Activated CD4-positive, alpha-beta T cell treated with anti-CD3 and anti-CD28 coated beads for 36 hours (primary cell): ENCODE measurements around the gene PRKCZ. TPM values are rescaled to one million over a fixed set of nuclear protein-coding genes. Genes with fewer than 3 reads are reported as not detected.

Experiments used
- ATAC-seq: fragments of 200-7000 bp; cut with Tn5 transposase; one replicate; pipeline ENCODE4 v1.10.0; 2021; ENCODE audit warnings: mild to moderate bottlenecking, moderate library complexity
- CTCF ChIA-PET: fragments of 350-600 bp; sonication (Branson Sonifier 250); formaldehyde crosslinking; loops from one replicate; lab custom pipeline; 2021; ENCODE audit warnings: antibody characterized with exemption; lab: Charles Lee
- POLR2A ChIA-PET: fragments of 350-600 bp; sonication (Branson Sonifier 250); formaldehyde crosslinking; loops from one replicate; lab custom pipeline; 2021; ENCODE audit warnings: antibody characterized with exemption, inconsistent platforms; lab: Charles Lee
- DNase-seq: peaks from one replicate; pipeline ENCODE4 v3.0.0-alpha.2; 2020
- H3K27ac Mint-ChIP-seq: one replicate; pipeline ENCODE4 v1.8.0; 2021; ENCODE audit warnings: mixed read lengths
- H3K27me3 Mint-ChIP-seq: one replicate; pipeline ENCODE4 v1.8.0; 2021; ENCODE audit warnings: mixed read lengths
- H3K36me3 Mint-ChIP-seq: one replicate; pipeline ENCODE4 v1.8.0; 2021; ENCODE audit warnings: low read depth, mixed read lengths
- H3K4me1 Mint-ChIP-seq: one replicate; pipeline ENCODE4 v1.8.0; 2021; ENCODE audit warnings: mixed read lengths
- H3K4me3 Mint-ChIP-seq: one replicate; pipeline ENCODE4 v1.8.0; 2021; ENCODE audit warnings: mild to moderate bottlenecking, moderate library complexity, mixed read lengths
- H3K9me3 Mint-ChIP-seq: one replicate; pipeline ENCODE4 v1.8.0; 2021; ENCODE audit warnings: low read depth, mixed read lengths
- intact Hi-C, 2 experiments: fragments of 100-400 bp; cut with DNase I in 1 of 2; cut with micrococcal nuclease in 1 of 2; formaldehyde crosslinking; loops; one replicate each; pipeline versions ENCODE4 v1.14.2 to v1.15.1; 2022 to 2024; cut with DNase I, micrococcal nuclease
- total RNA-seq, 2 experiments: library from RNA; stranded (reverse); gene quantifications; one replicate each; pipeline ENCODE4 v1.2.3, GENCODE V29; 2021

PRKCZ gene
- total RNA-seq, 2 experiments from 2014 or later = 9.8 to 10.9 TPM

GRCh38 chr1:2204415-2205190, 154.4 kb downstream of the PRKCZ start:
- no peak overlapping the region for H3K27ac Mint-ChIP-seq
- peak overlapping the region; percentile 51 for H3K4me3 Mint-ChIP-seq
- H3K27me3 Mint-ChIP-seq = no peaks in the 10 kb centered on the region
- DNase-seq = no peak
- ATAC-seq = peak; percentile 25
- H3K36me3 Mint-ChIP-seq = no peaks in the 10 kb centered on the region
- intact Hi-C loops = loop anchor here (1.0 to 2.0 kb wide), 14 partner anchors 9 to 438 kb away; partner anchors contain the start of genes MORN1 (in 1 of the 2), PEX10 (in 1 of the 2), PRXL2B (in 1 of the 2) and RER1 (in 1 of the 2)
- CTCF ChIA-PET = interaction anchor here (1.2 to 2.4 kb wide), 3 partner anchors 10 to 187 kb away, joined by 4 to 6 read pairs (median 4); partner anchors contain the start of genes FAAP20, MORN1 and RER1
- POLR2A ChIA-PET = interaction anchor here (0.9 kb wide), 1 partner anchor 10 kb away, joined by 3 read pairs; no protein-coding TSS in a partner anchor
- H3K4me1 Mint-ChIP-seq = peaks cover 7% of the 10 kb centered on the region
- H3K9me3 Mint-ChIP-seq = no peaks in the 10 kb centered on the region

DNA sequence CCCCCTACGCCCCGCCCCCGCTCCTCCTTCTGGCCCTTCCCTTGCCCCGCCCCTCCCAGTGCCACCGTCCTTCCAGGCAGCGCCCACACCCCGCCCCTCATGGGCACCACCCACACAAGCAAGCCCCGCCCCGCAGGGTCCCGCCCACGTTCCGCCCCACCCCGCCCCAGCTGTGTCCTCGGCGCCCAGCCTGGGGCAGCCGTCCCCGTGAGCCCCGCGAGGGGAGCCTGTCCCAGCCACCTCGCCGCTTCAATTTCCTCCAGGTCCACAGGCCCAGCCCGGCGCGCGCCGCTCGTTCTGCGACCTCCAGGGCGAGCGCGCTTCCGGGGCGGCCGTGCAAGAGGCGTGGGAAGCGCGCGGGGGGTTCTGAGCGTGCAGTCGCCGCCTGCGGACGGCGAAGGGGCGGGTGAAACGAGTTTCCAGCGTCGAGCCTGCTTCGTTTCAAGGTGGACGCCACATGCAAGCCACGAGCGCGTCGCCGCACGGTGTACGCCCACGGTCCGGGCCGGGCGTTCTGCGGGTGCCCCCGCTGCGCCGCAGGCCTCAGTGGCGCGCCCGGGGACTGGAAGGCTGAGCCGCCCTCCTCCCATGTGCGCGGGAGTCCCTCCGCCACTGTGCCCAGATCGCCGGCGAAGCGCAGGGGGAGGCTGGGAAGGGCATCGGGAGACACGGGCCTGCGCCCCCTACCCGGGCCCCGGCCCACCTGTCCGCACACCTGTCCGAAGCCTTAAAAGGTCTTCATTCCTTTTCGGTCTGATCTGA, 155.2 kb downstream of the PRKCZ start:
- CTCF ChIA-PET = interaction anchor here (0.7 to 1.8 kb wide), 3 partner anchors 11 to 186 kb away, joined by 3 to 4 read pairs (median 4); partner anchors contain the start of genes FAAP20, MORN1 and RER1
- Mint-ChIP-seq H3K36me3 (no peaks in the 10 kb centered on the region), H3K27ac (no peak overlapping the region), H3K9me3 (no peaks in the 10 kb centered on the region), H3K27me3 (no peaks in the 10 kb centered on the region), H3K4me1 (peaks cover 3% of the 10 kb centered on the region), H3K4me3 (peak overlapping the region; percentile 51)
- peak; percentile 88 for ATAC-seq
- POLR2A ChIA-PET = interaction anchor here (0.9 kb wide), 1 partner anchor 10 kb away, joined by 3 read pairs; no protein-coding TSS in a partner anchor
- intact Hi-C loops = loop anchor here (1.0 to 2.0 kb wide), 14 partner anchors 10 to 437 kb away; partner anchors contain the start of genes MORN1 (in 1 of the 2), PEX10 (in 1 of the 2), PRXL2B (in 1 of the 2) and RER1 (in 1 of the 2)
- peak; percentile 98 for DNase-seq

DNA sequence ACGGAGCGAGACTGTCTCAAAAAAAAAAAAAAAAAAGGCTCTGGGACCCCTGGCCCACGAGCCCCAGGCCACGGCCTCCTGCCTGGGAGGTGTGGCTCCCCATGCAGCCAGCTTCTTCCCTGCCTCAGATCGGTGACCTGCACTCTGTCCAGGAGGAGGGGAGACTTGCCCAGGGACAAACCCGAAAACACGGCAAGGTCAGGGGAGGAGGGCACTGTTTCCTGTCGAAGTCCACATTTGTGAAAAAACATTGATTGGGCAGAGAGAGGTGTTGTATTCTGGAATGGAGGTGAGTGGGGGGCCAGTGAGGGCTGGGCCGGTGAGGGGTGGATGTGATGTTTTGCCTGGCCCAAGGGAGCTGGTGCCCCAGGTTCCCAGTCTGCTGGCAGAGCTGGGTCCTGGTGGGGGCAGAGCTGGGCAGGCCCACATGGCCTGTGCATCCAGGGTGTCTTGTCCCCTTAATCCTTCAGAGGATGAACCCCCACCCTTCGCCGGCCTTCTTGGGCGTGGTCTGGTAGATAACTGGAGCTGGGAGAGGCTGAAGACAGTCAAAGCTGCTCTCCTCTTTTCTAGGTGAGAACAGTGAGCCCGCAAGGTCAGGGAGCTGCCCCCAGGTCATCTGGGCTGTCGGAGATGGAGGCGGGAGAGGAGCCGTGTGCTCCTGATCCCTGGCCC, 156.7 kb downstream of the PRKCZ start:
- ChIA-PET POLR2A (interaction anchor here (0.6 kb wide), 2 partner anchors 40 to 184 kb away, joined by 3 read pairs; partner anchors contain the start of gene MORN1), CTCF (interaction anchor here (0.6 to 0.8 kb wide), 3 partner anchors 12 to 281 kb away, joined by 3 read pairs; partner anchors contain the start of gene FAAP20)
- ATAC-seq (no peak), DNase-seq (no peak)
- Mint-ChIP-seq H3K27me3 (no peaks in the 10 kb centered on the region), H3K36me3 (no peaks in the 10 kb centered on the region), H3K9me3 (no peaks in the 10 kb centered on the region), H3K4me1 (peaks cover 3% of the 10 kb centered on the region), H3K4me3 (no peak overlapping the region), H3K27ac (no peak overlapping the region)
- intact Hi-C loops = no loop called here

DNA sequence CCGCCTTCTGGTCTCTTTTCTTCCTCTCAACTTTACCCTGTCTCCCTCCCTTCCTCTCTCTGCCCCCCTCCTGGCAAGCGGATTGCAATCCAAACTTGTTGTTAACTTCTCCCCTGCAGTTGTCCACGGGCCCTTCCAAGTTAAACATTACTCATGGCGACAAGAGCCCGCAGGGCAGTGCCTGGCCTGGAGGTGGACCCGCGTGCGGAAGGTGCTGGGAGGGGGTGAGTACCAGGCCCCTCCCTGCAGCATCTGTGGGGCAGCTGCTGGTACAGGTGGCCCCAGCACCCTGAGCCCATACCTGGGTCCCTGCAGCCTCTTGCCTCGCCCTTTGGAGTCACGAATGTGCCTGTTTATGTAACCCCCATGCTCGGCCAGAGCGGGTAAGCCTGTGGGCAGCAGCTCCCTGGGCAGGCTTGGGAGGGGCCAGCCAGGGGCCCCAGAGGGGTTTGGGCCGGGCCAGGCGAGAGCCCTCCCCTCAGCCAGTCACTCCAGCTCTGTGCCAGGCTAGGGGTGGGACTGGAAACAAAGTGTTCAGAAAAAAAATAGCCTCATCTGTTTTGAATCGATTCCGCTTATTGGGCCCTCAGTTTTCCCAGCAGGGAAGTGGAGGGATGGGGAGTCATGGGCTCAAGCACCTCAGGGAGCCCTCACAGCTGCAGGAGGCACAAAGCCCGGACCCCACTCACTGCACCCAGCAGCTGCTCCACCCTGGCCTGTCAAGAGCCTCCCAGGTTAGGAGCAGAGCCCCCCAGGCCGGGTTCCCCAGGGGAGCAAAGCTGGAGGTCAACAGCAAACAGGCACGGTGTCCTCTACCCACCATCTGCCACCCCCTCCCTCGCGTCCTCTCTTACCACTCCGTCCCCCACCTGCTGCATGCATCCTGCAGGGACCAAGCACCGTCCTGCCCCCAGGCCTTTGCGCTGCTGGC, 158.4 kb downstream of the PRKCZ start:
- Mint-ChIP-seq H3K36me3 (no peaks in the 10 kb centered on the region), H3K9me3 (no peaks in the 10 kb centered on the region), H3K4me1 (peaks cover 5% of the 10 kb centered on the region), H3K4me3 (no peak overlapping the region), H3K27me3 (no peaks in the 10 kb centered on the region), H3K27ac (no peak overlapping the region)
- CTCF ChIA-PET = interaction anchor here (0.7 kb wide), 1 partner anchor 76 kb away, joined by 3 read pairs; no protein-coding TSS in a partner anchor
- POLR2A ChIA-PET = no interaction called here
- intact Hi-C loops = no loop called here
- ATAC-seq (no peak), DNase-seq (no peak)

- Mint-ChIP-seq H3K4me3 (no peak overlapping the region), H3K9me3 (no peaks in the 10 kb centered on the region), H3K4me1 (peaks cover 5% of the 10 kb centered on the region), H3K27me3 (no peaks in the 10 kb centered on the region), H3K27ac (no peak overlapping the region), H3K36me3 (no peaks in the 10 kb centered on the region)
- intact Hi-C loops = no loop called here
- ATAC-seq = no peak
- ChIA-PET POLR2A (no interaction called here), CTCF (interaction anchor here (0.6 to 0.7 kb wide), 2 partner anchors 75 to 161 kb away, joined by 3 read pairs; no protein-coding TSS in a partner anchor)
- no peak for DNase-seq
Measured at GRCh38 chr1:2209400-2210083, 159.3 kb downstream of the PRKCZ start.

DNA sequence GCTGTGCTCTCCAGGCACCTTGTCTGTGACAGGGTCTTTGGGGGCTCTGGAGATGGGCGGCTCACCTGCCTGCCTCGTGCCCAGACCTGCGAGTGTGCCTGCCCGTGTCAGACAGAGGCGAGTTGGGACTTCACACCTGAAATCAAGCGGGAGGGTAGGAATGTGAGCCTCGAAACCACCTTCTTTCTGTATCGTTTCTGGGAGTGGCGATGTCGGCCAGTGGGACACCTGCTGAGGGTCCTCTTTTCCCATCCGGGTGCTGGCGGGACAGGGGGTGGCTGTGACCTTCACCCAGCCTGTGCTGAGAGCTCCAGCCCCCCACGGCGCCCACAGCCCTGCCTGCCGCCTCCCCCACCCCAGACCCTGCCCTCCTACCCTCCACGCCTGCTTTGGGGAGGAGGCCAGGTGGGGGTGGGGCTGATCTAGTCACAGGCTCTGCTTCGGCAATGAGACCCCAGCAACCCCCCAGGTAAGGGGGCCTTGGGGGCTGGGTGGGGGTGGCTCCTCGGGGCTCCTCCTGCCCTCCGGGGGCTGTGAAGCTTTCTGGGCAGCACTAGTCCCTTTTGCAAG, 160.0 kb downstream of the PRKCZ start:
- ChIA-PET CTCF (interaction anchor here (0.6 kb wide), 1 partner anchor 161 kb away, joined by 3 read pairs; no protein-coding TSS in a partner anchor), POLR2A (no interaction called here)
- ATAC-seq (no peak), DNase-seq (no peak)
- Mint-ChIP-seq H3K27ac (no peak overlapping the region), H3K9me3 (no peaks in the 10 kb centered on the region), H3K4me1 (peaks cover 5% of the 10 kb centered on the region), H3K27me3 (no peaks in the 10 kb centered on the region), H3K4me3 (no peak overlapping the region), H3K36me3 (no peaks in the 10 kb centered on the region)
- intact Hi-C loops = no loop called here

GRCh38 chr1:2210786-2211185, 160.6 kb downstream of the PRKCZ start:
- H3K36me3 Mint-ChIP-seq = no peaks in the 10 kb centered on the region
- H3K27ac Mint-ChIP-seq = no peak overlapping the region
- H3K4me1 Mint-ChIP-seq = peaks cover 5% of the 10 kb centered on the region
- intact Hi-C loops = no loop called here
- H3K9me3 Mint-ChIP-seq = no peaks in the 10 kb centered on the region
- POLR2A ChIA-PET = no interaction called here
- no peak overlapping the region for H3K4me3 Mint-ChIP-seq
- no peaks in the 10 kb centered on the region for H3K27me3 Mint-ChIP-seq
- CTCF ChIA-PET = interaction anchor here (0.7 kb wide), 1 partner anchor 26 kb away, joined by 3 read pairs; no protein-coding TSS in a partner anchor
- DNase-seq (no peak), ATAC-seq (no peak)

DNA sequence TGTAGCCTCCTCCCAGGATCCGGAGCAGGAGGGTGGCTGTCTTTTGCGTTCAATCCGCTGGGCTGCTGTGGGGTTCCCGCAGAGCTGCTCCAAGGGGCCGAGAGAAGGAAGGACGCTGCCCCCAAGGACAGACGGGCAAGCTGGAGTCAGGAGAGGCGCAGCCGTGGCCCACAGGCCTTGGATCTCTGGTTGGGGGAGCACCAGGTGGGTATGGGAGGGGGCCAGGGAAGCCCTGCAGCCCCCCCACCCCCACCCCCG, 162.0 kb downstream of the PRKCZ start:
- DNase-seq = no peak
- Mint-ChIP-seq H3K4me3 (no peak overlapping the region), H3K36me3 (no peaks in the 10 kb centered on the region), H3K27me3 (no peaks in the 10 kb centered on the region), H3K4me1 (peaks cover 2% of the 10 kb centered on the region), H3K9me3 (no peaks in the 10 kb centered on the region), H3K27ac (no peak overlapping the region)
- no peak for ATAC-seq
- POLR2A ChIA-PET = no interaction called here
- CTCF ChIA-PET = interaction anchor here (0.5 to 1.8 kb wide), 2 partner anchors 170 to 224 kb away, joined by 3 to 7 read pairs; no protein-coding TSS in a partner anchor
- intact Hi-C loops = no loop called here

DNA sequence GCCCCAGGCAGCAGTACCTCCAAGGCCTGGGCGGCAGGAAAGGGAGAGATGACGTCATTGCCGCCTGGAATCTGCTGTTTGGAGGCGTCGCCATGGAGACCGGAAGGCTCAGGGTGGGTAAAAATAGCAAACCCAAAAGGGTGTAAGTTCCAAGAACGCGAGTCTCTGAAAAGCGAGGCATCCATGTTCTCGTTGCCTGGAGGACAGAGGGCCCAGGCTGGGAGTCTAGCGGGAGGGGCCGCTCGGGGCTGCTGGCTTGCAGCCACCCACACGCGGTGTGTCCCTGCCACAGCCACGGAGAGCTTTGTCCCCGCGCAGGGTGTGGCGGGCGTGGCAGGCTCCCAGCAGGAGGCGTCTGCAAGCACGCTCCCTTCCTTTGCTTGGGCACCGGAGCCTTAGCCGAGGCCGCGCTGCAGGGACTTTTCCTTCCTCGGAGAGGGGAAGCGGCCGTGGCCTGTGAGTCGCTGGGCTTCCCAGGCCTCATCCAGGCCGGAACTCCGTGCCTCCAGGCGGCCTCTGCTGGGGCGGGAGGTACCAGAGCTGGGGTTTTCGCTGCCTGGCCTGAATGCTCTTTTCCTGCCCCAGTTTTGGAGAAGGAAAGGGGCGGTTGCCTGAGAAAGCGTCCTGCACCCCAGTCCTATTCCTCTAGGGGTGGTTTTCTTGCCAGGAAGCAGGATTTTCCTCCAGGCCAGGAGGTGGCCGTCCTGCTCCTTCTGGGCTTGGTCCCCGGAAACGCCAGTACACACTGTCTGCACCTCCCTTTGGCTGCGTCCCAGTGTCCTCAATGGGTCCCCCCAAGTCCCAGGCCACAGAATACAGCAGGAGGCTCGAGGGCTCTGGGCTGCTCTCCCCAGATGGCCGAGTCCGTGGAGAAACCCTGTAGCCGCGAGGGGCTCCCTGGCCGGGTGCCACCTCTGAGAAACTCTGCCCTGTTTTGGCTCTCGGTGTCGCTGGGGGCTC, 162.6 kb downstream of the PRKCZ start:
- CTCF ChIA-PET = interaction anchor here (0.5 to 1.8 kb wide), 2 partner anchors 169 to 224 kb away, joined by 3 to 7 read pairs; no protein-coding TSS in a partner anchor
- peak; percentile 73 for DNase-seq
- POLR2A ChIA-PET = no interaction called here
- H3K27me3 Mint-ChIP-seq = no peaks in the 10 kb centered on the region
- peak; percentile 73 for ATAC-seq
- H3K4me1 Mint-ChIP-seq = peaks cover 2% of the 10 kb centered on the region
- intact Hi-C loops = no loop called here
- no peaks in the 10 kb centered on the region for H3K36me3 Mint-ChIP-seq
- H3K9me3 Mint-ChIP-seq = no peaks in the 10 kb centered on the region
- H3K27ac Mint-ChIP-seq = no peak overlapping the region
- H3K4me3 Mint-ChIP-seq = no peak overlapping the region
